ENCODE measurements around the gene GRID1. TPM values are rescaled to one million over a fixed set of nuclear protein-coding genes. Genes with fewer than 3 reads are reported as not detected.
A peak's percentile ranks its signal among the peaks of the same experiment; 100 is the strongest.

GRID1 gene
- total RNA-seq, 2 donors from 2014 or later: 0.37 to 0.67 TPM

DNA sequence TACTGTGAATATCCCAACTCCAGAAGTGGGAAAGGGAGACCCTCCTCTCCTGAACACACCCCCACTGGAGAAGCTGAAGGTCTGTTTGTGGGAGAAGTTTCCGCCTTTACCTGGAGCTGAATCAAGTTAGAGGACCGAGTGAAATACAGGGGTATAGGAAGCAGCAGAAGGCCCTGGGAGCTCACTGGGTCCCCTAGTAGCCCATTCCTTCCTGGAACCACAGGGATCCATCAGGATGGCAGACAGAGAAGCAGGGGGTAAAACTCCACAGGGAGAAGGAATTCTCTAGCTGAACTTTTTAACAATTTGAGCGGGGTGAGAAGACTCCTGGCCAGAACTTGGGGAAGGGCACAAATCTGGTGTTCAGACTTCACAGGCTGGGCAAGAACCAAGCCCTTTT lies 275.8 kb downstream of the GRID1 start:
- Histone ChIP-seq H3K4me3 (no peak overlapping the region), H3K27me3 (no peaks in the 10 kb centered on the region), H3K9me3 (no peaks in the 10 kb centered on the region), H3K27ac (no peak overlapping the region), H3K36me3 (no peaks in the 10 kb centered on the region), H3K4me1 (no peaks in the 10 kb centered on the region)
- no peak for DNase-seq (ENCODE audit: low spot score)
- TF ChIP-seq, protein P1, sequence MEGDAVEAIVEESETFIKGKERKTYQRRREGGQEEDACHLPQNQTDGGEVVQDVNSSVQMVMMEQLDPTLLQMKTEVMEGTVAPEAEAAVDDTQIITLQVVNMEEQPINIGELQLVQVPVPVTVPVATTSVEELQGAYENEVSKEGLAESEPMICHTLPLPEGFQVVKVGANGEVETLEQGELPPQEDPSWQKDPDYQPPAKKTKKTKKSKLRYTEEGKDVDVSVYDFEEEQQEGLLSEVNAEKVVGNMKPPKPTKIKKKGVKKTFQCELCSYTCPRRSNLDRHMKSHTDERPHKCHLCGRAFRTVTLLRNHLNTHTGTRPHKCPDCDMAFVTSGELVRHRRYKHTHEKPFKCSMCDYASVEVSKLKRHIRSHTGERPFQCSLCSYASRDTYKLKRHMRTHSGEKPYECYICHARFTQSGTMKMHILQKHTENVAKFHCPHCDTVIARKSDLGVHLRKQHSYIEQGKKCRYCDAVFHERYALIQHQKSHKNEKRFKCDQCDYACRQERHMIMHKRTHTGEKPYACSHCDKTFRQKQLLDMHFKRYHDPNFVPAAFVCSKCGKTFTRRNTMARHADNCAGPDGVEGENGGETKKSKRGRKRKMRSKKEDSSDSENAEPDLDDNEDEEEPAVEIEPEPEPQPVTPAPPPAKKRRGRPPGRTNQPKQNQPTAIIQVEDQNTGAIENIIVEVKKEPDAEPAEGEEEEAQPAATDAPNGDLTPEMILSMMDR (IDR thresholded peaks at IDR 0.05): no peak

DNA sequence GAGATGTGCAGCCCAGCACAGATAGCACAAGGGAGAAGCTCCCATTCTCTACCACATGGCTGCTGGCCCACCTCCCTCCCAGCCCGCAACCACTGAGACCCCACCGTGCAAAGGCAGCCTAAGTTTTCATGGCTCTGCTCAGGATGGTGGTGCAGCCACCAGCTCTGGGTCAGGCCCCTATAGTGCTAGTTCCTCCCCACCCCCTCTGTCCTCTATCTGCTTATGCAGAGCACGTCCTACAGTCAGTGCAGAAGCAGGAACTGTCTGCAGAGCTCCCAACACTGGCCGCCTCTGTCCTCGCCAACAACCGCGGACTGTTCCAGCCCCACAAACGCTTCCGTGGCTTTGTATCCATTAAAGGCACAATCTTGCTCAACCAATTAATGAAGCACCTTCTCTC lies 278.9 kb downstream of the GRID1 start:
- Histone ChIP-seq H3K27me3 (no peaks in the 10 kb centered on the region), H3K36me3 (no peaks in the 10 kb centered on the region), H3K9me3 (no peaks in the 10 kb centered on the region), H3K27ac (no peak overlapping the region), H3K4me3 (no peak overlapping the region), H3K4me1 (no peaks in the 10 kb centered on the region)
- no peak for DNase-seq (ENCODE audit: low spot score)
- TF ChIP-seq, protein P1 (IDR thresholded peaks at IDR 0.05): no peak

DNA sequence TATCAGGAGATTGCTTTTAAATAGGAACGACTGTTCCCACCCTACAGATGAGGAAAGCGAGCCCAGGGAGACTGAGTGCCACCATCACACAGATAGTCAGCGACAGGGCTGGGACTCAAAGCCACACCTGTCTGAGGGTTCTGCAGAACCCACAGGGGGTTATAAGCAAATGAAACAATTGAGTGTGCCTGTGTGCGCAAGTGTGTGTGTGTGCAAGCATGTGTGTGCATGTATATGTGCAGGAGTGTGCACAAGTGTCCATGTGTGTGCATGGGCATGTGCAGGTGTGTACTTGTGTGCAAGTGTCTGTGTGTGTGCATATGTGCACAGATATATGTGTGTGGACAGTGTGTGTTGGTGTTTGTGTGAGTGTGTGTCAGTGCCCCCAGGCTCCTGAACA lies 280.2 kb downstream of the GRID1 start:
- Histone ChIP-seq H3K9me3 (no peaks in the 10 kb centered on the region), H3K4me1 (no peaks in the 10 kb centered on the region), H3K27me3 (no peaks in the 10 kb centered on the region), H3K27ac (no peak overlapping the region), H3K36me3 (no peaks in the 10 kb centered on the region), H3K4me3 (no peak overlapping the region)
- no peak for DNase-seq (ENCODE audit: low spot score)
- TF ChIP-seq, protein P1 (IDR thresholded peaks at IDR 0.05): no peak

DNA sequence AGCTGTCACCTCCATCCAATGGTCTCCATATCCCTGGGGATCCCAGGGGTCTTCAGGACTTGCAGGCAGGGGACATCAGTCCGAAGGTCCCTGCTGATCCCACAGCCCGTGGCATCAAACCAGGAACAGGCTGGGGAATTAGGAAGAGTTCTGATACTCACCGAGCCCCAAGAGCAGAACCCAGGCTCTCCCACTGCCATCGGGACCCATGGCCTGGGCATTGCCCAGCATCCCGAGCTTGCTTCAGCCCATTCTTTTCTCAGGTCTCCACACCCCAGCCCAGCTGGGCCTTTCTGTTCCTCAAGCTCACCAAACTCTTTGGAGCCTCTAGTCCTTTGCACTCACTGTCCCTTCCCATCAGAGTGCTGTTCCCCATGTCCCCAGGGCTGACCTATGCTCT lies 280.9 kb downstream of the GRID1 start:
- Histone ChIP-seq H3K4me3 (no peak overlapping the region), H3K27me3 (no peaks in the 10 kb centered on the region), H3K4me1 (no peaks in the 10 kb centered on the region), H3K36me3 (no peaks in the 10 kb centered on the region), H3K9me3 (no peaks in the 10 kb centered on the region), H3K27ac (no peak overlapping the region)
- TF ChIP-seq, protein P1 (IDR thresholded peaks at IDR 0.05): no peak
- DNase-seq (ENCODE audit: low spot score): no peak

DNA sequence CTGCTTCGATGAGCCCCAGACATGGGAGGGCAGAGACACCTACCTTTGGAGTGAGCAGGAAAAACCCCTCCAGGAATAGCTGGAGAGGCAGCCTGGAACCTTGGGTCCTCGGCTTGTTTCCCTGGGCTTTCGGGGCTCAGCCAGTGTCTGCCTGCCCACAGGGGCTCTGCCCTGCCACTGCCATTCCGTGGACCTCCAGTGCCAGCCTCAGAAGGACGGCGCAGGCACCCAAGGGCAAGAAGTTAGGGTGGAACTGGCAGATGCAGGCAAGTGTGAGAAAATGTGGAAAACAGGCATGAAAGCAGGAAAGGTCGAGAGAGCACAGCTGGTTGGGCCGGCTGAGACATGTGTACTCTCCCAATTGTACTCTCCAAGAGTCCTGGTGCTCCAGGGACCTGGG lies 281.5 kb downstream of the GRID1 start:
- Histone ChIP-seq H3K4me1 (no peaks in the 10 kb centered on the region), H3K36me3 (no peaks in the 10 kb centered on the region), H3K9me3 (no peaks in the 10 kb centered on the region), H3K27ac (no peak overlapping the region), H3K4me3 (no peak overlapping the region), H3K27me3 (no peaks in the 10 kb centered on the region)
- TF ChIP-seq, protein P1 (IDR thresholded peaks at IDR 0.05): no peak
- DNase-seq (ENCODE audit: low spot score): peak; percentile 50

DNA sequence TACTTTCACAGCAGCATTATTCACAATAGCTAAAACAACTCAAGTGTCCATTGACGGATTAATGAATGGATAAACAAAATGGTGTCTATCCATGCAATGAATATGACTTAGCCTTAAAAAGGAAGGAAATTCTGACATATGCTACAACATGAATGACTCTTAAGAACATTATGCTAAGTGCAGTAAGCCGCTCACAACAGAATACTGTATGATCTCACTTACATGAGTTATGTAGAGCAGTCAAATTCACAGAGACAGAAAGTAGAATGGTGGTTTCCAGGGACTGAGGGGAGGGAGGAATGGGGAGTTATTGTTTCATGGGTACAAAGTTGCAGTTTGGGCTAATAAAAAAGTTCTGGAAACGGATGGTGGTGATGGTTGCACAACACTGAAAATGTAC lies 282.0 kb downstream of the GRID1 start:
- TF ChIP-seq, protein P1 (IDR thresholded peaks at IDR 0.05): no peak
- Histone ChIP-seq H3K36me3 (no peaks in the 10 kb centered on the region), H3K27ac (no peak overlapping the region), H3K27me3 (no peaks in the 10 kb centered on the region), H3K4me3 (no peak overlapping the region), H3K9me3 (no peaks in the 10 kb centered on the region), H3K4me1 (no peaks in the 10 kb centered on the region)
- no peak for DNase-seq (ENCODE audit: low spot score)
